Mammary epithelial cell (primary cell): ENCODE data around the gene GCC1.

Source experiments
- CTCF ChIP-seq, 2 donors: IDR thresholded peaks in 1 of 2; conservative IDR thresholded peaks in 1 of 2; 2 replicates each; pipeline ENCODE4 v1.5.1; 2011 to 2012; ENCODE audit warnings: inconsistent platforms in 2 of 2, low read length in 2 of 2, mild to moderate bottlenecking in 2 of 2, control low read depth in 1 of 2, low read depth in 1 of 2; ENCODE audit not compliant: insufficient read depth in 1 of 2; ENCODE audit errors: extremely low read depth in 1 of 2
- EZH2 ChIP-seq: IDR thresholded peaks from 2 replicates; pipeline ENCODE4 v1.6.1; 2012; ENCODE audit warnings: low read length, inconsistent platforms, borderline replicate concordance

- no peak for TF ChIP-seq CTCF (conservative IDR thresholded peaks at IDR 0.05 in 1 of 2, IDR thresholded peaks at IDR 0.05 in 1 of 2; ENCODE audit: extremely low read depth in 1 of 2, insufficient read depth in 1 of 2, low read depth in 1 of 2, low read length in 2 of 2)
- TF ChIP-seq EZH2: no peak
Observed at GRCh38 chr7:127571741-127572505, 13.5 kb downstream of the GCC1 start.
